SU-DHL-6 (cell line): ENCODE data around the gene OTUD6A.

Experiments used
- EZH2phosphoT487 ChIP-seq: fragments of 200-600 bp; sonication (generic), shearing (Covaris generic); conservative IDR thresholded peaks from 2 replicates; pipeline ENCODE4 v1.6.1; 2018; ENCODE audit warnings: mild to moderate bottlenecking, antibody characterized with exemption, low read length, moderate library complexity, mixed read lengths
- TF ChIP-seq, protein P1 (sequence below): fragments of 200-600 bp; sonication (generic); IDR thresholded peaks from one replicate; pipeline ENCODE4 v1.5.1; 2017; ENCODE audit warnings: antibody characterized with exemption, mild to moderate bottlenecking, low read length, moderate library complexity; ENCODE audit not compliant: insufficient read depth, poor library complexity, severe bottlenecking

DNA sequence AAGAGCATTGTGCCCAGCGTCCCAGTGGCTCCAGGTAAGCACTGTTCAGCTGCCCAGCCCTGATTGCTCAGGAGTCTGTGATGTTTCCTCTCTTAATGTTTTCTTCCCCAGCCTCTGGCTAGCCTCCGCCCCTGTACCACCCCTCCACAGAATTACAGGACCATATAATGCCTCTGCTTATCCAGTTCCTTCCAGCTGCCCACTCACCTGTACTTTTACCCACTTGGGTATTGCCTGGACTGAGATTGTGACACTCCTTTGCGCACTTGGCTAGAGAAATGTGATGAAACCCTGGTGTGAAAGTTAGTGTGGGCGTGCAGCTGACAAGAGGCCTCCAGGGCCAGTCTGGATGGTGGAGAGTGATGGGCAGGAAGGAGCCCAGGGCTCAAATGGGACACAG, 12.3 kb upstream of the OTUD6A start, which contains the start of gene AWAT2:
- TF ChIP-seq EZH2phosphoT487, result no peak
- TF ChIP-seq, protein P1, sequence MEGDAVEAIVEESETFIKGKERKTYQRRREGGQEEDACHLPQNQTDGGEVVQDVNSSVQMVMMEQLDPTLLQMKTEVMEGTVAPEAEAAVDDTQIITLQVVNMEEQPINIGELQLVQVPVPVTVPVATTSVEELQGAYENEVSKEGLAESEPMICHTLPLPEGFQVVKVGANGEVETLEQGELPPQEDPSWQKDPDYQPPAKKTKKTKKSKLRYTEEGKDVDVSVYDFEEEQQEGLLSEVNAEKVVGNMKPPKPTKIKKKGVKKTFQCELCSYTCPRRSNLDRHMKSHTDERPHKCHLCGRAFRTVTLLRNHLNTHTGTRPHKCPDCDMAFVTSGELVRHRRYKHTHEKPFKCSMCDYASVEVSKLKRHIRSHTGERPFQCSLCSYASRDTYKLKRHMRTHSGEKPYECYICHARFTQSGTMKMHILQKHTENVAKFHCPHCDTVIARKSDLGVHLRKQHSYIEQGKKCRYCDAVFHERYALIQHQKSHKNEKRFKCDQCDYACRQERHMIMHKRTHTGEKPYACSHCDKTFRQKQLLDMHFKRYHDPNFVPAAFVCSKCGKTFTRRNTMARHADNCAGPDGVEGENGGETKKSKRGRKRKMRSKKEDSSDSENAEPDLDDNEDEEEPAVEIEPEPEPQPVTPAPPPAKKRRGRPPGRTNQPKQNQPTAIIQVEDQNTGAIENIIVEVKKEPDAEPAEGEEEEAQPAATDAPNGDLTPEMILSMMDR, result no peak
